Inflammatory macrophage treated with lipopolysaccharide for 1 hour (primary cell): ENCODE measurements around the gene ZNF490.
A peak's percentile ranks its signal among the peaks of the same experiment; 100 is the strongest.
"Not testable (repeated sequence)": the region's sequence is repeated elsewhere in the genome, so short reads cannot be mapped to it uniquely, and the experiment has no call there.

Source experiments
- DNase-seq, 2 donors: peaks; one replicate each; pipeline ENCODE4 v3.0.0-alpha.2; 2020 to 2022

ZNF490 gene

GRCh38 chr19:12621253-12622024 lies 10.8 kb upstream of the ZNF490 start:
- not testable (repeated sequence) for DNase-seq

GRCh38 chr19:12617646-12618045 lies 7.0 kb upstream of the ZNF490 start:
- no peak for DNase-seq

GRCh38 chr19:12611361-12611699 lies 717 bp upstream of the ZNF490 start:
- DNase-seq = peak; percentile 12 to 20

GRCh38 chr19:12607631-12608030 lies 3.0 kb downstream of the ZNF490 start:
- no peak for DNase-seq

GRCh38 chr19:12606796-12607195 lies 3.8 kb downstream of the ZNF490 start:
- DNase-seq = no peak

GRCh38 chr19:12603714-12604113 lies 6.9 kb downstream of the ZNF490 start:
- no peak for DNase-seq

GRCh38 chr19:12597594-12597993 lies 13.0 kb downstream of the ZNF490 start:
- DNase-seq = no peak

GRCh38 chr19:12596927-12597548 lies 13.6 kb downstream of the ZNF490 start:
- DNase-seq = no peak

GRCh38 chr19:12596485-12596884 lies 14.1 kb downstream of the ZNF490 start:
- no peak for DNase-seq

GRCh38 chr19:12581100-12581499 lies 29.5 kb downstream of the ZNF490 start:
- no peak for DNase-seq

GRCh38 chr19:12580180-12580694 lies 30.4 kb downstream of the ZNF490 start:
- no peak for DNase-seq

GRCh38 chr19:12578641-12579040 lies 32.0 kb downstream of the ZNF490 start:
- no peak for DNase-seq

- no peak for DNase-seq
These were observed 36.6 kb downstream of the ZNF490 start for GRCh38 chr19:12574036-12574435.

GRCh38 chr19:12567951-12568350 lies 42.7 kb downstream of the ZNF490 start:
- DNase-seq = no peak

GRCh38 chr19:12566380-12566779 lies 44.2 kb downstream of the ZNF490 start:
- not testable (repeated sequence) for DNase-seq

GRCh38 chr19:12564016-12564664 lies 46.5 kb downstream of the ZNF490 start:
- DNase-seq = peak; percentile 69 to 97

- DNase-seq = no peak
These were observed 55.1 kb downstream of the ZNF490 start for GRCh38 chr19:12555456-12555930.

- DNase-seq = peak; percentile 94 to 98
These were observed 59.4 kb downstream of the ZNF490 start, which contains the start of gene ZNF564 for GRCh38 chr19:12551060-12551832. Gene ZNF564 (minus strand): TSS chr19:12551482. CDS start chr19:12551332, 150 bp downstream.

- DNase-seq = no peak
These were observed 63.7 kb downstream of the ZNF490 start for GRCh38 chr19:12546903-12547302.

- no peak for DNase-seq
These were observed 64.5 kb downstream of the ZNF490 start for GRCh38 chr19:12546068-12546467.

- DNase-seq = no peak
These were observed 65.3 kb downstream of the ZNF490 start for GRCh38 chr19:12545267-12545666.

GRCh38 chr19:12544401-12544876 lies 66.2 kb downstream of the ZNF490 start:
- DNase-seq = peak; percentile 40 to 60

- DNase-seq = peak; percentile 38 to 72
These were observed 66.8 kb downstream of the ZNF490 start for GRCh38 chr19:12543855-12544254.
